SU-DHL-6 (cell line): ENCODE measurements around the gene LPCAT1.

ENCODE experiments used
- H2AFZ ChIP-seq: fragments of 200-600 bp; sonication (generic); 2 replicates; pipeline ENCODE4 v1.6.1; 2014; ENCODE audit warnings: low read depth, mild to moderate bottlenecking, moderate library complexity, mixed read lengths, antibody characterized with exemption, low read length; ENCODE audit not compliant: severe bottlenecking
- H3F3A ChIP-seq: fragments of 200-600 bp; shearing (Covaris generic); 2 replicates; pipeline ENCODE4 v1.6.0; 2016; ENCODE audit warnings: antibody characterized with exemption, mild to moderate bottlenecking; ENCODE audit not compliant: insufficient read depth
- H3K27ac ChIP-seq: fragments of 200-600 bp; sonication (generic); 2 replicates; pipeline ENCODE4 v1.5.1; 2016; ENCODE audit warnings: low read depth, mild to moderate bottlenecking, low read length, moderate library complexity, mixed read lengths
- H3K27me3 ChIP-seq: fragments of 200-600 bp; sonication (generic), shearing (Covaris generic); 2 replicates; pipeline ENCODE4 v1.6.0; 2014; ENCODE audit warnings: mild to moderate bottlenecking, low read length
- H3K36me3 ChIP-seq: fragments of 200-600 bp; sonication (generic); 2 replicates; pipeline ENCODE4 v1.6.1; 2014; ENCODE audit warnings: mild to moderate bottlenecking, low read length, mixed read lengths
- H3K4me2 ChIP-seq: fragments of 300-600, 200-600 bp; shearing (Covaris generic), sonication (generic); 2 replicates; pipeline ENCODE4 v1.6.0; 2014; ENCODE audit warnings: low read length, low read depth, mild to moderate bottlenecking; ENCODE audit not compliant: poor library complexity, severe bottlenecking
- H3K4me3 ChIP-seq: fragments of 200-600 bp; sonication (generic); 2 replicates; pipeline ENCODE4 v1.5.1; 2014; ENCODE audit warnings: antibody characterized with exemption, low read length, mild to moderate bottlenecking, mixed read lengths; ENCODE audit not compliant: insufficient read depth, poor library complexity, severe bottlenecking
- H3K79me2 ChIP-seq: fragments of 200-600 bp; sonication (generic); 2 replicates; pipeline ENCODE4 v1.6.1; 2014; ENCODE audit warnings: mild to moderate bottlenecking, low read length, moderate library complexity; ENCODE audit not compliant: insufficient read depth
- H3K9ac ChIP-seq: fragments of 200-600 bp; sonication (generic); 2 replicates; pipeline ENCODE4 v1.7.0; 2014; ENCODE audit warnings: mild to moderate bottlenecking, low read length
- H3K9me2 ChIP-seq: fragments of 200-600 bp; sonication (generic); replicated peaks from 2 replicates; pipeline ENCODE4 v1.6.1; 2014; ENCODE audit warnings: low read length; ENCODE audit not compliant: insufficient read depth
- H3K9me3 ChIP-seq: fragments of 200-600 bp; sonication (generic); 2 replicates; pipeline ENCODE4 v1.6.1; 2014; ENCODE audit warnings: low read length, mixed read lengths; ENCODE audit not compliant: insufficient read depth
- H4K20me1 ChIP-seq: fragments of 200-600 bp; sonication (generic); 2 replicates; pipeline ENCODE4 v1.6.1; 2014; ENCODE audit warnings: low read depth, mild to moderate bottlenecking, antibody characterized with exemption, low read length, moderate library complexity, mixed read lengths
- EZH2phosphoT487 ChIP-seq: fragments of 200-600 bp; sonication (generic), shearing (Covaris generic); conservative IDR thresholded peaks from 2 replicates; pipeline ENCODE4 v1.6.1; 2018; ENCODE audit warnings: mild to moderate bottlenecking, antibody characterized with exemption, low read length, moderate library complexity, mixed read lengths
- TF ChIP-seq, protein P1 (sequence below): fragments of 200-600 bp; sonication (generic); IDR thresholded peaks from one replicate; pipeline ENCODE4 v1.5.1; 2017; ENCODE audit warnings: antibody characterized with exemption, mild to moderate bottlenecking, low read length, moderate library complexity; ENCODE audit not compliant: insufficient read depth, poor library complexity, severe bottlenecking

LPCAT1 gene

GRCh38 chr5:1481266-1481958, 42.3 kb downstream of the LPCAT1 start:
- Histone ChIP-seq H3K27me3 (no peaks in the 10 kb centered on the region), H3K36me3 (0 out of 2 replicates have a peak, but pooled peaks cover 2% of the 10 kb centered on the region), H3K4me3 (no peak overlapping the region), H3K4me2 (no peak overlapping the region), H3K9me2 (no peaks in the 10 kb centered on the region), H4K20me1 (no peaks in the 10 kb centered on the region), H2AFZ (no peak overlapping the region), H3K9me3 (no peaks in the 10 kb centered on the region), H3K9ac (no peak overlapping the region), H3K27ac (peak overlapping the region; percentile 61), H3K79me2 (no peaks in the 10 kb centered on the region), H3F3A (no peaks in the 10 kb centered on the region)
- TF ChIP-seq, protein P1, sequence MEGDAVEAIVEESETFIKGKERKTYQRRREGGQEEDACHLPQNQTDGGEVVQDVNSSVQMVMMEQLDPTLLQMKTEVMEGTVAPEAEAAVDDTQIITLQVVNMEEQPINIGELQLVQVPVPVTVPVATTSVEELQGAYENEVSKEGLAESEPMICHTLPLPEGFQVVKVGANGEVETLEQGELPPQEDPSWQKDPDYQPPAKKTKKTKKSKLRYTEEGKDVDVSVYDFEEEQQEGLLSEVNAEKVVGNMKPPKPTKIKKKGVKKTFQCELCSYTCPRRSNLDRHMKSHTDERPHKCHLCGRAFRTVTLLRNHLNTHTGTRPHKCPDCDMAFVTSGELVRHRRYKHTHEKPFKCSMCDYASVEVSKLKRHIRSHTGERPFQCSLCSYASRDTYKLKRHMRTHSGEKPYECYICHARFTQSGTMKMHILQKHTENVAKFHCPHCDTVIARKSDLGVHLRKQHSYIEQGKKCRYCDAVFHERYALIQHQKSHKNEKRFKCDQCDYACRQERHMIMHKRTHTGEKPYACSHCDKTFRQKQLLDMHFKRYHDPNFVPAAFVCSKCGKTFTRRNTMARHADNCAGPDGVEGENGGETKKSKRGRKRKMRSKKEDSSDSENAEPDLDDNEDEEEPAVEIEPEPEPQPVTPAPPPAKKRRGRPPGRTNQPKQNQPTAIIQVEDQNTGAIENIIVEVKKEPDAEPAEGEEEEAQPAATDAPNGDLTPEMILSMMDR = no peak
- no peak for TF ChIP-seq EZH2phosphoT487

- peak overlapping the region; percentile 61 for H3K27ac ChIP-seq
- H3F3A ChIP-seq = no peaks in the 10 kb centered on the region
- 0 out of 2 replicates have a peak, but pooled peaks cover 2% of the 10 kb centered on the region for H3K36me3 ChIP-seq
- no peak overlapping the region for H3K4me2 ChIP-seq
- no peaks in the 10 kb centered on the region for H4K20me1 ChIP-seq
- H3K9me2 ChIP-seq = no peaks in the 10 kb centered on the region
- no peaks in the 10 kb centered on the region for H3K9me3 ChIP-seq
- TF ChIP-seq, protein P1 = no peak
- TF ChIP-seq EZH2phosphoT487 = no peak
- H2AFZ ChIP-seq = no peak overlapping the region
- H3K9ac ChIP-seq = 0 out of 2 replicates have a peak overlapping the region, but pooled peaks have one; percentile 20
- H3K27me3 ChIP-seq = no peaks in the 10 kb centered on the region
- H3K79me2 ChIP-seq = no peaks in the 10 kb centered on the region
- H3K4me3 ChIP-seq = no peak overlapping the region
Observed at GRCh38 chr5:1480806-1481205, 43.0 kb downstream of the LPCAT1 start.

DNA sequence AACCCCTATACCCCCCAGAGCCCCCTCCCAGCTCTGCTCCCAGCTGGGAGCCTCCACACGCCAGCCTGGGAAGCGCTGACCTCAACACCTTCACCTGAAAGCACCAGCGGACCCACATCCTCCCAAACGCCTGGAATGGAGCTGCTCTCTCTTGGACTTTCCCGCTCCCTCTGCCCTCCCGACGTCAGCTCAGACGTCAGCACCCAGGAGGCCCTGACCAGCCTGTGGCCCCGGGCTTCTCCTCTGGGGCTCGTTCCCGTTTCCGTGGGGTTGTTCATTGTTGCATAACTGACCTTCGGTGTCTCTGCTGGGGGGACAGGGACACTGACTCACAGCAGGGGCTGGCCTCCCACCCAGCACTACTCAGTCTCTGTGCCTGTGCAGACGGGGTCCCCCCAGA, 43.5 kb downstream of the LPCAT1 start:
- H2AFZ ChIP-seq = no peak overlapping the region
- H3K79me2 ChIP-seq = no peaks in the 10 kb centered on the region
- 0 out of 2 replicates have a peak, but pooled peaks cover 2% of the 10 kb centered on the region for H3K36me3 ChIP-seq
- H3K9me2 ChIP-seq = no peaks in the 10 kb centered on the region
- no peak overlapping the region for H3K4me2 ChIP-seq
- no peaks in the 10 kb centered on the region for H3F3A ChIP-seq
- no peaks in the 10 kb centered on the region for H4K20me1 ChIP-seq
- H3K4me3 ChIP-seq = no peak overlapping the region
- H3K9ac ChIP-seq = peak overlapping the region; percentile 20; the same call in 1 of the 2 replicates
- no peaks in the 10 kb centered on the region for H3K9me3 ChIP-seq
- TF ChIP-seq, protein P1 = no peak
- no peaks in the 10 kb centered on the region for H3K27me3 ChIP-seq
- peak overlapping the region; percentile 61 for H3K27ac ChIP-seq
